Measurements from ENCODE around the gene NDUFAF7.
"Not testable (repeated sequence)": the region's sequence is repeated elsewhere in the genome, so short reads cannot be mapped to it uniquely, and the experiment has no call there.

DNA sequence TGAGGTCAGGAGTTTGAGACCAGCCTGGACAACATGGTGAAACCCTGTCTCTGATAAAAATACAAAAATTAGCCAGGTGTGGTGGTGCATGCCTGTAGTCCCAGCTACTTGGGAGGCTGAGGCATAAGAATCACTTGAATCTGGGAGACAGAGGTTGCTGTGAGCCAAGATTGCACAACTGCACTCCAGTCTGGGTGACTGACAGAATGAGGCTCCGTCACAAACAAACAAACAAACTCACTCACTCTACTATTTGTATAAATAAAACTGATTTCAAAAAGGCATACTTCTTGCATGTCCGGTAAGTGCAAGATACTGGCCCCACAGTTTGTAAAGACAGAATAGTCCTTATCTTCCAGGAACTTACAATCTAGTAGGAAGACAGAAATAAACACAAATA is 63.4 kb downstream of the NDUFAF7 start:
- TF ChIP-seq, protein P1, sequence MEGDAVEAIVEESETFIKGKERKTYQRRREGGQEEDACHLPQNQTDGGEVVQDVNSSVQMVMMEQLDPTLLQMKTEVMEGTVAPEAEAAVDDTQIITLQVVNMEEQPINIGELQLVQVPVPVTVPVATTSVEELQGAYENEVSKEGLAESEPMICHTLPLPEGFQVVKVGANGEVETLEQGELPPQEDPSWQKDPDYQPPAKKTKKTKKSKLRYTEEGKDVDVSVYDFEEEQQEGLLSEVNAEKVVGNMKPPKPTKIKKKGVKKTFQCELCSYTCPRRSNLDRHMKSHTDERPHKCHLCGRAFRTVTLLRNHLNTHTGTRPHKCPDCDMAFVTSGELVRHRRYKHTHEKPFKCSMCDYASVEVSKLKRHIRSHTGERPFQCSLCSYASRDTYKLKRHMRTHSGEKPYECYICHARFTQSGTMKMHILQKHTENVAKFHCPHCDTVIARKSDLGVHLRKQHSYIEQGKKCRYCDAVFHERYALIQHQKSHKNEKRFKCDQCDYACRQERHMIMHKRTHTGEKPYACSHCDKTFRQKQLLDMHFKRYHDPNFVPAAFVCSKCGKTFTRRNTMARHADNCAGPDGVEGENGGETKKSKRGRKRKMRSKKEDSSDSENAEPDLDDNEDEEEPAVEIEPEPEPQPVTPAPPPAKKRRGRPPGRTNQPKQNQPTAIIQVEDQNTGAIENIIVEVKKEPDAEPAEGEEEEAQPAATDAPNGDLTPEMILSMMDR (IDR thresholded peaks at IDR 0.05), result not testable (repeated sequence)
- not testable (repeated sequence) for TF ChIP-seq POLR2AphosphoS5, POLR2A (IDR thresholded peaks at IDR 0.05)

All from sigmoid colon (tissue), 4 donors.